Measurements from ENCODE around the gene SLC12A4.
"Not testable (repeated sequence)": the region's sequence is repeated elsewhere in the genome, so short reads cannot be mapped to it uniquely, and the experiment has no call there.

Gene SLC12A4

GRCh38 chr16:67917852-67918236, 50.6 kb downstream of the SLC12A4 start:
- ATAC-seq (peak; percentile 100), DNase-seq (ENCODE audit: low spot score in 2 of 2) (no peak)
- Mint-ChIP-seq H3K27ac (peak overlapping the region; percentile 95), H3K36me3 (peaks cover 15% of the 10 kb centered on the region), H3K4me1 (peaks cover 44% of the 10 kb centered on the region), H3K4me3 (no peak overlapping the region), H3K9me3 (no peaks in the 10 kb centered on the region)

DNA sequence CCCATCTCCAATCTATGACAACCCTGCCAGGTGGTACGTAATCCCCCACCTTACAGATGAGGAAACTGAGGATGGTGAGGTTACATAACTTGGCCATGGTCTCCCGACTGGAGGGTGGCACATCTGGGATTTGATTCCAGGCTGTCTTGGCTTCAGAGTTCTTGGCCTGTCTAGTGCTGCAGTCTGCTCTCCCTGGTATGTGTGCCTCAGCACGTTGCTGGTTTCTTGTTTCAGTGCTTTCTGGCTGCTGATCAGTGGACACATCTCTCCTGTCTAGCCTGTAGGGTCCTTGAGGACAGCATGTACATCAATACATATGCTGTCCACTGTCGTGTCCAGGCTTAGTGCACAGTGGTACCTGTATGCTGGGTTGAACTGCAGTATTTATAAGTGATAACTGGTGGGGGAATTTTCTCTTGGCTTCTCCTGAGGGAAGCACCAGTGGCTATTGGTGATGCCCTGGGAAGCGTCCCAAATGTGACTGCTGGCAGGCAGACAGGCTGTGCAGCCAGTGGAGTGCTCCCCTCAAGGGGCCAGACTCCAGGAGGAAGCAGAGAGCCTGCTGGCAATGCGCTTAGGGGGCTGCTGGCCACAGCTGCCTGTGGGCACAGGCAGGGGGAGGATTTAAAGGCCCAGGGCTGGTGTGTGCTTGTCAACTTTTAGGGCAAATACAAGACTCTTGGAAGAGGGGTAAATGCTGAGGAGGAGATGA, 51.1 kb downstream of the SLC12A4 start:
- H3K4me3 Mint-ChIP-seq, result no peak overlapping the region
- ATAC-seq (peak; percentile 4), DNase-seq (ENCODE audit: low spot score in 2 of 2) (no peak)
- H3K4me1 Mint-ChIP-seq, result peaks cover 41% of the 10 kb centered on the region
- H3K27ac Mint-ChIP-seq, result peak overlapping the region; percentile 95
- H3K9me3 Mint-ChIP-seq, result no peaks in the 10 kb centered on the region
- H3K36me3 Mint-ChIP-seq, result peaks cover 15% of the 10 kb centered on the region

- ATAC-seq (no peak), DNase-seq (ENCODE audit: low spot score in 2 of 2) (no peak)
- Mint-ChIP-seq H3K4me3 (no peak overlapping the region), H3K4me1 (peaks cover 35% of the 10 kb centered on the region), H3K9me3 (no peaks in the 10 kb centered on the region), H3K36me3 (peaks cover 8% of the 10 kb centered on the region), H3K27ac (peak overlapping the region; percentile 95)
These were observed 52.4 kb downstream of the SLC12A4 start for GRCh38 chr16:67915831-67916723.

DNA sequence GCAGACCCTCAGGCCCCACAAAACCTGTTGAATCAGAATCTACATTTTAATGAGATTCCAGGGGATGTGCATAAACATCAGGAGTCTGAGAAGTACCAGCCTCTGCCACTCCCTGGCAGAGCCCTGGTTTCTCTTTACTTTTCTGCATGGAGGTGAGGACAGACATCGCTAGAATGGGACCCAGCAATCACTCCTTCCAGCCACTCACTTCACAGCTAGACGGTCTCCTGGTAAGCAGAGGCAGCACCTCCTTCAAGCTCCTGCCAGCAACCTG, 53.0 kb downstream of the SLC12A4 start:
- peaks cover 35% of the 10 kb centered on the region for H3K4me1 Mint-ChIP-seq
- not testable (repeated sequence) for H3K27ac Mint-ChIP-seq; H3K36me3 Mint-ChIP-seq; H3K4me3 Mint-ChIP-seq; H3K9me3 Mint-ChIP-seq; ATAC-seq; DNase-seq (ENCODE audit: low spot score in 2 of 2)

GRCh38 chr16:67914758-67915495, 53.5 kb downstream of the SLC12A4 start:
- H3K27ac Mint-ChIP-seq, result peak overlapping the region; percentile 58
- H3K4me3 Mint-ChIP-seq, result no peak overlapping the region
- peaks cover 38% of the 10 kb centered on the region for H3K4me1 Mint-ChIP-seq
- H3K36me3 Mint-ChIP-seq, result peaks cover 8% of the 10 kb centered on the region
- ATAC-seq (no peak), DNase-seq (ENCODE audit: low spot score in 2 of 2) (no peak)
- no peaks in the 10 kb centered on the region for H3K9me3 Mint-ChIP-seq

DNA sequence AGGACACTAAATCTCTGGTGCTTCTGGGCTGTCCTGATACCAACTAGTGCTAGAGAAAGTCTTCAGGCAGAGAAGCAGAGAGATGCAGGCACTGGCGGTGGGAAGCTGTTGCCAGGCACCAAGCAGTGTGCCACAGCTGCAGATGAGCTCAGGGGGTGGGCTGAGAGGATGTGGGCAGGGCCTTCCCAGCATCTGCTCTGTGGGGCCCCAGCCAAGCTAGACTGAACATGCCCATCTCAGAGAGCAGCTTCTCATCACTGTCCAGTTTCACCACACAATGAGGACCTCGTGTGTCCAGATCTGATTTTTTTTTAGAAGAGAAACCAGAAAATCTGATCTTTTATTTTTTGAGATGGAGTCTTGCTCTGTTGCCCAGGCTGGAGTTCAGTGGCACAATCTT, 58.3 kb downstream of the SLC12A4 start:
- Mint-ChIP-seq H3K9me3 (no peaks in the 10 kb centered on the region), H3K4me1 (peaks cover 22% of the 10 kb centered on the region), H3K4me3 (no peak overlapping the region), H3K36me3 (peaks cover 30% of the 10 kb centered on the region), H3K27ac (peak overlapping the region; percentile 62)
- no peak for DNase-seq (ENCODE audit: low spot score in 2 of 2)
- ATAC-seq, result peak; percentile 89

GRCh38 chr16:67909056-67909742, 59.2 kb downstream of the SLC12A4 start:
- no peak overlapping the region for H3K4me3 Mint-ChIP-seq

DNA sequence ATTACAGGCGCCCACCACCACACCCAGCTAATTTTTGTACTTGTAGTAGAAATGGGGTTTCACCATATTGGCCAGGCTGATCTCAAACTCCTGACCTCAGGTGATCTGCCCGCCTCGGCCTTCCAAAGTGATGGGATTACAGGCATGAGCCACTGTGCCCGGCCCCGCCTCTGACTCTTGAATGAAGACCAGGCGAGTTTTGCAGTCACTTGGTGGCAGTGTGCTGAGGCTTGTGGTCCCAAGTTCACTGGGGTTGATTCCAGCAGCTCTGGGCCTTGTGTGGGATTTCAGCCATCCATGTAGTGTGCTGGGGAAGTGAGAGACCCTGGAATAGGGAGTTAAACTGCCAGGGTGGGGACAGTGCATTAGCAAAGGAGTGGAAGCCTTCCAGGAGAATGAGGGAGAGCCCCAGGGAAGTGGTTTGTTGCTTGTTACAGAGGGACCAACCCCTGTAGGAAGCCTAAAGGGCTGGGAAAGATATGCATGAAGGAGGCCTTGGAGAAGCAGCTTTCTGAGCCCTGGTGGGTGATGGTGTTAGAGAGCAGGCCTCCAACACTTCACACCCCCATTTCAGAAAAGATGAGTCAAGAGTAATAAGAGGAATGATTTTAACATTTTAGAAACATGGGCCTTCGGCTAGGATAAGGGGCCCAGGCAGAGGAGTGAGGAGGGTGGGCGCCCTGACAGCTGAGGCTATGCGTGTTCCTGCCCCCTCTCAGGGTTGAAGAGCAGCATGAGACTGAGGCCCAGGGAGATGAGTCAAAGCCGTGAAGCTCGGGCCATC, 60.8 kb downstream of the SLC12A4 start:
- no peaks in the 10 kb centered on the region for H3K9me3 Mint-ChIP-seq
- peak; percentile 45 for ATAC-seq
- peak overlapping the region; percentile 73 for H3K27ac Mint-ChIP-seq
- peaks cover 21% of the 10 kb centered on the region for H3K36me3 Mint-ChIP-seq
- DNase-seq (ENCODE audit: low spot score in 2 of 2), result no peak
- H3K4me1 Mint-ChIP-seq, result peaks cover 16% of the 10 kb centered on the region
- no peak overlapping the region for H3K4me3 Mint-ChIP-seq

More at GRCh38 chr16:67909056-67909742, 59.2 kb downstream of the SLC12A4 start:
- DNase-seq (ENCODE audit: low spot score in 2 of 2) (no peak), ATAC-seq (no peak)
- H3K27ac Mint-ChIP-seq, result peak overlapping the region; percentile 62
- peaks cover 22% of the 10 kb centered on the region for H3K4me1 Mint-ChIP-seq
- peaks cover 23% of the 10 kb centered on the region for H3K36me3 Mint-ChIP-seq
- no peaks in the 10 kb centered on the region for H3K9me3 Mint-ChIP-seq

- Mint-ChIP-seq H3K9me3 (no peaks in the 10 kb centered on the region), H3K36me3 (peaks cover 5% of the 10 kb centered on the region), H3K4me3 (no peak overlapping the region), H3K27ac (peak overlapping the region; percentile 21), H3K4me1 (peaks cover 12% of the 10 kb centered on the region)
- ATAC-seq, result no peak
- no peak for DNase-seq (ENCODE audit: low spot score in 2 of 2)
These were observed 65.6 kb downstream of the SLC12A4 start for GRCh38 chr16:67902831-67903230.

- Mint-ChIP-seq H3K36me3 (no peaks in the 10 kb centered on the region), H3K27ac (no peak overlapping the region), H3K4me3 (no peak overlapping the region)
These were observed 66.7 kb downstream of the SLC12A4 start for GRCh38 chr16:67901734-67902133.

GRCh38 chr16:67897231-67897630, 71.2 kb downstream of the SLC12A4 start:
- H3K4me3 Mint-ChIP-seq, result no peak overlapping the region
- no peak for DNase-seq (ENCODE audit: low spot score in 2 of 2)
- peak overlapping the region; percentile 20 for H3K27ac Mint-ChIP-seq
- H3K9me3 Mint-ChIP-seq, result no peaks in the 10 kb centered on the region
- H3K36me3 Mint-ChIP-seq, result peaks cover 10% of the 10 kb centered on the region
- no peak for ATAC-seq
- peaks cover 28% of the 10 kb centered on the region for H3K4me1 Mint-ChIP-seq

More at GRCh38 chr16:67901734-67902133, 66.7 kb downstream of the SLC12A4 start:
- H3K4me1 Mint-ChIP-seq, result peaks cover 15% of the 10 kb centered on the region
- ATAC-seq (no peak), DNase-seq (ENCODE audit: low spot score in 2 of 2) (no peak)
- H3K9me3 Mint-ChIP-seq, result no peaks in the 10 kb centered on the region

DNA sequence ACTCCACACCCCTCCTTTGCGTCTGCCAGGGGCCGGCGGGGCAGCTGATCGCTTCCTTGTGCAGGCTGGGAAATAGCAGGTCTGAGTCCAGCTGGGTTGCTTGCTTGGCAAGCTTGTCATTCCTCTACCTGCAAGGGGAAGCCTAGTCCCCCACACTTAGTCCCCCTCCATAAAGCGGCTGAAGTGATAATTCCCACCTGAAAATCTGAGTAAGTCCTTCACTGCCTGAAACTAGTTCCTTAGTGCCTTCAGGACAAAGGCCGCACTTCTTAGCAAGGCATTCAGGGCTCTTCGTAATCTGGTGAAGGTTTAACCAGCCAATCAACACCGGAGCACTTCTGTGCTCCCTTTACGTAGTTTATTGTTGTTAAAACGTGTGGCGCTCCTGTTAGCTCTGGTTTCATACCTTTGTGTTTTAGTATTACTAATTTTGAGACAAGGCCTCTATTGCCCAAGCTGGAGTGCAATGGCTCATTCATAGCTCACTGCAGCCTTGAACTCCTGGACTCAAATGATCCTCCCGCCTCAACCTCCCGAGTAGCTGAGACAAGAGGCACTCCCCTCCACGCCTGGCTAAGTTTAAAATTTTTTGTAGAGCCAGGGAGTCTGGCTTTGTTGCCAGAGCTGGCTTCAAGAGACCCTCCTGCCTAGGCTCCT, 74.6 kb downstream of the SLC12A4 start:
- Mint-ChIP-seq H3K4me3 (peak overlapping the region; percentile 94), H3K4me1 (peaks cover 21% of the 10 kb centered on the region), H3K27ac (peak overlapping the region; percentile 96), H3K36me3 (peaks cover 10% of the 10 kb centered on the region), H3K9me3 (no peaks in the 10 kb centered on the region)
- DNase-seq (ENCODE audit: low spot score in 2 of 2) (no peak), ATAC-seq (no peak)
